Progenitor cell of endocrine pancreas (in vitro differentiated cells): ENCODE measurements around the gene RAD52. TPM values are rescaled to one million over a fixed set of nuclear protein-coding genes. Genes with fewer than 3 reads are reported as not detected.

Source experiments
- DNase-seq: peaks from one replicate; pipeline ENCODE4 v3.0.0; 2021; ENCODE audit warnings: low spot score; ENCODE audit not compliant: unreplicated experiment
- H3K27ac Mint-ChIP-seq: 2 replicates; pipeline ENCODE4 v1.8.0; 2021; ENCODE audit warnings: mild to moderate bottlenecking, moderate library complexity, mixed read lengths
- H3K27me3 Mint-ChIP-seq: 2 replicates; pipeline ENCODE4 v1.8.0; 2021; ENCODE audit warnings: mixed read lengths
- H3K36me3 Mint-ChIP-seq: 2 replicates; pipeline ENCODE4 v1.8.0; 2022; ENCODE audit warnings: mixed read lengths; ENCODE audit not compliant: insufficient read depth
- H3K4me1 Mint-ChIP-seq: 2 replicates; pipeline ENCODE4 v1.8.0; 2021; ENCODE audit warnings: low read depth, mixed read lengths
- H3K4me3 Mint-ChIP-seq: 2 replicates; pipeline ENCODE4 v1.8.0; 2021; ENCODE audit warnings: low read depth, mild to moderate bottlenecking, moderate library complexity, mixed read lengths
- H3K9me3 Mint-ChIP-seq: 2 replicates; pipeline ENCODE4 v1.8.0; 2021; ENCODE audit warnings: low read depth, mixed read lengths
- CTCF ChIP-seq: fragments of 200-600 bp; sonication (generic); IDR thresholded peaks from one replicate; pipeline ENCODE4 v1.5.0; 2021; ENCODE audit warnings: antibody characterized with exemption, mild to moderate bottlenecking; ENCODE audit not compliant: unreplicated experiment
- total RNA-seq: library from RNA; stranded (reverse); gene quantifications from 2 replicates; pipeline ENCODE4 v1.2.1, GENCODE V29; 2021

Gene RAD52
- total RNA-seq, 1 donor from 2014 or later = 52.6 TPM

- peaks cover 5% of the 10 kb centered on the region for H3K36me3 Mint-ChIP-seq
- no peak for TF ChIP-seq CTCF
- H3K4me1 Mint-ChIP-seq = peaks cover 30% of the 10 kb centered on the region
- H3K9me3 Mint-ChIP-seq = no peaks in the 10 kb centered on the region
- H3K27ac Mint-ChIP-seq = peak overlapping the region; percentile 6
- no peak for DNase-seq
- H3K27me3 Mint-ChIP-seq = no peaks in the 10 kb centered on the region
- no peak overlapping the region for H3K4me3 Mint-ChIP-seq
Measured at GRCh38 chr12:988646-989045, 39.2 kb upstream of the RAD52 start.

- no peaks in the 10 kb centered on the region for H3K27me3 Mint-ChIP-seq
- no peaks in the 10 kb centered on the region for H3K9me3 Mint-ChIP-seq
- DNase-seq = no peak
- no peaks in the 10 kb centered on the region for H3K4me1 Mint-ChIP-seq
- H3K4me3 Mint-ChIP-seq = no peak overlapping the region
- H3K27ac Mint-ChIP-seq = no peak overlapping the region
- TF ChIP-seq CTCF = no peak
- H3K36me3 Mint-ChIP-seq = peaks cover 6% of the 10 kb centered on the region
Measured at GRCh38 chr12:981961-982360, 32.5 kb upstream of the RAD52 start.

GRCh38 chr12:981176-981828 is 31.8 kb upstream of the RAD52 start:
- no peaks in the 10 kb centered on the region for H3K27me3 Mint-ChIP-seq
- no peak for TF ChIP-seq CTCF
- H3K36me3 Mint-ChIP-seq = peaks cover 3% of the 10 kb centered on the region
- no peak overlapping the region for H3K4me3 Mint-ChIP-seq
- H3K4me1 Mint-ChIP-seq = no peaks in the 10 kb centered on the region
- no peaks in the 10 kb centered on the region for H3K9me3 Mint-ChIP-seq
- H3K27ac Mint-ChIP-seq = no peak overlapping the region
- DNase-seq = no peak

- H3K4me1 Mint-ChIP-seq = no peaks in the 10 kb centered on the region
- no peak overlapping the region for H3K4me3 Mint-ChIP-seq
- H3K27me3 Mint-ChIP-seq = no peaks in the 10 kb centered on the region
- peaks cover 3% of the 10 kb centered on the region for H3K36me3 Mint-ChIP-seq
- H3K9me3 Mint-ChIP-seq = no peaks in the 10 kb centered on the region
- no peak for TF ChIP-seq CTCF
- H3K27ac Mint-ChIP-seq = no peak overlapping the region
- no peak for DNase-seq
Measured at GRCh38 chr12:979349-979748, 29.9 kb upstream of the RAD52 start.

GRCh38 chr12:977156-977555 is 27.7 kb upstream of the RAD52 start:
- Mint-ChIP-seq H3K27ac (no peak overlapping the region), H3K27me3 (no peaks in the 10 kb centered on the region), H3K4me3 (no peak overlapping the region), H3K4me1 (no peaks in the 10 kb centered on the region), H3K36me3 (peaks cover 2% of the 10 kb centered on the region), H3K9me3 (no peaks in the 10 kb centered on the region)
- DNase-seq = no peak
- TF ChIP-seq CTCF = no peak
